ENCODE results near the gene CMTR1. TPM values are rescaled to one million over a fixed set of nuclear protein-coding genes. Genes with fewer than 3 reads are reported as not detected.

CMTR1 gene
- total RNA-seq, 1 experiment from 2014 or later: 34.8 TPM

- Histone ChIP-seq H2BK120ac (ENCODE audit: low read depth, low read length, poor library complexity, severe bottlenecking) (no peak overlapping the region), H3K27ac (ENCODE audit: insufficient read length, low read depth, low read length) (no peak overlapping the region), H2AFZ (ENCODE audit: low read length) (no peak overlapping the region), H3K4me2 (ENCODE audit: insufficient read depth, insufficient read length, low read length) (no peak overlapping the region), H4K20me1 (ENCODE audit: control insufficient read depth, insufficient read depth, insufficient read length) (no peaks in the 10 kb centered on the region), H2BK20ac (ENCODE audit: low read depth, low read length, poor library complexity, severe bottlenecking) (no peak overlapping the region), H3K4ac (ENCODE audit: low read depth, low read length) (no peak overlapping the region), H3K79me2 (ENCODE audit: insufficient read depth, low read length) (no peaks in the 10 kb centered on the region), H2BK5ac (ENCODE audit: insufficient read length, low read length) (no peak overlapping the region), H2BK12ac (ENCODE audit: insufficient read length, low read depth, low read length) (no peak overlapping the region), H3K79me1 (ENCODE audit: insufficient read depth, low read depth, low read length, poor library complexity, severe bottlenecking) (no peaks in the 10 kb centered on the region), H3K14ac (ENCODE audit: insufficient read depth, low read length) (no peak overlapping the region), H3K56ac (ENCODE audit: insufficient read length, low read depth, low read length) (no peak overlapping the region), H3K9ac (ENCODE audit: extremely low read depth, insufficient read length, low read length) (no peak overlapping the region), H3T11ph (ENCODE audit: low read length) (no peak overlapping the region), H3K23me2 (ENCODE audit: insufficient read length, low read depth, low read length, poor library complexity, severe bottlenecking) (no peaks in the 10 kb centered on the region), H4K91ac (ENCODE audit: insufficient read length, low read depth, low read length) (no peak overlapping the region), H4K8ac (replicated peaks; ENCODE audit: insufficient read length, low read depth, low read length) (no peak overlapping the region), H3K23ac (ENCODE audit: insufficient read length, low read depth, low read length) (no peak overlapping the region), H2AK5ac (ENCODE audit: insufficient read length, low read length) (no peak overlapping the region), H3K9me3 (ENCODE audit: control insufficient read depth, low read depth, low read length) (no peaks in the 10 kb centered on the region), H4K5ac (ENCODE audit: insufficient read length, low read depth, low read length) (no peak overlapping the region), H2BK15ac (ENCODE audit: low read depth, low read length) (no peak overlapping the region), H3K27me3 (ENCODE audit: insufficient read depth, low read length) (no peaks in the 10 kb centered on the region), H3K4me1 (ENCODE audit: insufficient read depth, low read length) (peaks cover 1% of the 10 kb centered on the region; the same call in 1 of the 2 replicates), H3K18ac (ENCODE audit: insufficient read length, low read depth, low read length) (no peak overlapping the region)
- DNase-seq: no peak
- no peaks in the 10 kb centered on the region; a peak in 1 of 5 replicates for H3K9me3 Mint-ChIP-seq
- no CpG with 5 or more reads among the region's 5 CpGs for WGBS (ENCODE audit: extremely low coverage, insufficient read length, low lambda C conversion rate)
- no peak overlapping the region for H3K27ac Mint-ChIP-seq
- H3K4me1 Mint-ChIP-seq: peaks cover 27 to 35% of the 10 kb centered on the region in 2 experiments
- H3K27me3 Mint-ChIP-seq (ENCODE audit: low read depth): peaks cover 24% of the 10 kb centered on the region
- no peaks in the 10 kb centered on the region; a peak in 1 of 7 replicates for H3K36me3 Mint-ChIP-seq (ENCODE audit: insufficient read depth in 1 of 3, low read depth in 3 of 3)
- H3K4me3 Mint-ChIP-seq: no peak overlapping the region
- TF ChIP-seq CTCF (conservative IDR thresholded peaks at IDR 0.05): no peak
Observed at GRCh38 chr6:37519461-37519860, 86.4 kb downstream of the CMTR1 start.

Data from H9 (cell line).